MM.1S (cell line): Measurements from ENCODE around the gene BRWD1.
A peak's percentile ranks its signal among the peaks of the same experiment; 100 is the strongest.

Source experiments
- DNase-seq: peaks from one replicate; pipeline ENCODE4 v3.0.0-alpha.2; 2015
- H2AFZ ChIP-seq: fragments of 300-600 bp; sonication (generic); 2 replicates; pipeline ENCODE4 v1.6.0; 2016; ENCODE audit warnings: antibody characterized with exemption, low read length
- H3F3A ChIP-seq: fragments of 300-600 bp; sonication (generic); 2 replicates; pipeline ENCODE4 v1.6.1; 2016; ENCODE audit warnings: mild to moderate bottlenecking, antibody characterized with exemption, low read length, moderate library complexity, mixed read lengths; ENCODE audit not compliant: insufficient read depth
- H3K27ac ChIP-seq: fragments of 300-600 bp; sonication (generic); 2 replicates; pipeline ENCODE4 v1.5.1; 2016; ENCODE audit warnings: mild to moderate bottlenecking, low read length
- H3K27me3 ChIP-seq: fragments of 300-600 bp; sonication (generic); replicated peaks from 2 replicates; pipeline ENCODE4 v1.6.0; 2016; ENCODE audit warnings: low read length; ENCODE audit not compliant: insufficient read depth
- H3K36me3 ChIP-seq: fragments of 300-600 bp; sonication (generic); replicated peaks from 2 replicates; pipeline ENCODE4 v1.6.1; 2016; ENCODE audit warnings: mild to moderate bottlenecking, low read length, mixed read lengths; ENCODE audit not compliant: insufficient read depth
- H3K4me1 ChIP-seq: fragments of 300-600 bp; sonication (generic); 2 replicates; pipeline ENCODE4 v1.6.1; 2016; ENCODE audit warnings: low read length, mixed read lengths
- H3K4me2 ChIP-seq: fragments of 300-600 bp; sonication (generic); 2 replicates; pipeline ENCODE4 v1.6.0; 2016; ENCODE audit warnings: low read depth, low read length
- H3K4me3 ChIP-seq: fragments of 300-600 bp; sonication (generic); 2 replicates; pipeline ENCODE4 v1.5.1; 2016; ENCODE audit warnings: low read length, mixed read lengths
- H3K79me2 ChIP-seq: fragments of 300-600 bp; sonication (generic); 2 replicates; pipeline ENCODE4 v1.6.1; 2016; ENCODE audit warnings: mixed run types, low read length, mixed read lengths
- H3K9ac ChIP-seq: fragments of 300-600 bp; sonication (generic); 2 replicates; pipeline ENCODE4 v1.6.1; 2016; ENCODE audit warnings: low read length, mixed read lengths
- H3K9me2 ChIP-seq: fragments of 300-600 bp; sonication (generic); replicated peaks from 2 replicates; pipeline ENCODE4 v1.6.1; 2016; ENCODE audit warnings: mild to moderate bottlenecking, low read length, mixed read lengths; ENCODE audit not compliant: insufficient read depth
- H3K9me3 ChIP-seq: fragments of 300-600 bp; sonication (generic); replicated peaks from 2 replicates; pipeline ENCODE4 v1.6.1; 2016; ENCODE audit warnings: mild to moderate bottlenecking, low read length, mixed read lengths; ENCODE audit not compliant: insufficient read depth
- H4K20me1 ChIP-seq: fragments of 300-600 bp; sonication (generic); 2 replicates; pipeline ENCODE4 v1.6.1; 2016; ENCODE audit warnings: mild to moderate bottlenecking, low read length, moderate library complexity, mixed read lengths; ENCODE audit not compliant: insufficient read depth
- EZH2 ChIP-seq: fragments of 300-600 bp; sonication (generic); optimal IDR thresholded peaks from 2 replicates; pipeline ENCODE3; 2017; ENCODE audit warnings: low read depth, mild to moderate bottlenecking, antibody characterized with exemption, low read length, mixed read lengths
- EZH2phosphoT487 ChIP-seq: fragments of 300-600 bp; sonication (generic); IDR thresholded peaks from 2 replicates; pipeline ENCODE4 v1.6.1; 2018; ENCODE audit warnings: antibody characterized with exemption, low read length
- TF ChIP-seq, protein P1 (sequence below): fragments of 300-600 bp; sonication (generic); IDR thresholded peaks from 2 replicates; pipeline ENCODE4 v1.5.1; 2016; ENCODE audit warnings: antibody characterized with exemption, low read length, mixed read lengths

Gene BRWD1

GRCh38 chr21:39189857-39190604 is 123.4 kb downstream of the BRWD1 start:
- TF ChIP-seq EZH2phosphoT487 = no peak
- TF ChIP-seq, protein P1, sequence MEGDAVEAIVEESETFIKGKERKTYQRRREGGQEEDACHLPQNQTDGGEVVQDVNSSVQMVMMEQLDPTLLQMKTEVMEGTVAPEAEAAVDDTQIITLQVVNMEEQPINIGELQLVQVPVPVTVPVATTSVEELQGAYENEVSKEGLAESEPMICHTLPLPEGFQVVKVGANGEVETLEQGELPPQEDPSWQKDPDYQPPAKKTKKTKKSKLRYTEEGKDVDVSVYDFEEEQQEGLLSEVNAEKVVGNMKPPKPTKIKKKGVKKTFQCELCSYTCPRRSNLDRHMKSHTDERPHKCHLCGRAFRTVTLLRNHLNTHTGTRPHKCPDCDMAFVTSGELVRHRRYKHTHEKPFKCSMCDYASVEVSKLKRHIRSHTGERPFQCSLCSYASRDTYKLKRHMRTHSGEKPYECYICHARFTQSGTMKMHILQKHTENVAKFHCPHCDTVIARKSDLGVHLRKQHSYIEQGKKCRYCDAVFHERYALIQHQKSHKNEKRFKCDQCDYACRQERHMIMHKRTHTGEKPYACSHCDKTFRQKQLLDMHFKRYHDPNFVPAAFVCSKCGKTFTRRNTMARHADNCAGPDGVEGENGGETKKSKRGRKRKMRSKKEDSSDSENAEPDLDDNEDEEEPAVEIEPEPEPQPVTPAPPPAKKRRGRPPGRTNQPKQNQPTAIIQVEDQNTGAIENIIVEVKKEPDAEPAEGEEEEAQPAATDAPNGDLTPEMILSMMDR = no peak
- no peak for TF ChIP-seq EZH2
- Histone ChIP-seq H3K79me2 (no peaks in the 10 kb centered on the region), H2AFZ (no peak overlapping the region), H3K27me3 (no peaks in the 10 kb centered on the region), H3K4me1 (peaks cover 11% of the 10 kb centered on the region; the same call in 1 of the 2 replicates), H3K4me3 (no peak overlapping the region), H3K36me3 (peaks cover 7% of the 10 kb centered on the region; the same call in 1 of the 2 replicates), H3K9ac (no peak overlapping the region), H3K9me3 (no peaks in the 10 kb centered on the region), H4K20me1 (no peaks in the 10 kb centered on the region), H3K27ac (no peak overlapping the region), H3K4me2 (no peak overlapping the region), H3K9me2 (no peaks in the 10 kb centered on the region), H3F3A (peaks cover 20% of the 10 kb centered on the region; the same call in 1 of the 2 replicates)
- no peak for DNase-seq

DNA sequence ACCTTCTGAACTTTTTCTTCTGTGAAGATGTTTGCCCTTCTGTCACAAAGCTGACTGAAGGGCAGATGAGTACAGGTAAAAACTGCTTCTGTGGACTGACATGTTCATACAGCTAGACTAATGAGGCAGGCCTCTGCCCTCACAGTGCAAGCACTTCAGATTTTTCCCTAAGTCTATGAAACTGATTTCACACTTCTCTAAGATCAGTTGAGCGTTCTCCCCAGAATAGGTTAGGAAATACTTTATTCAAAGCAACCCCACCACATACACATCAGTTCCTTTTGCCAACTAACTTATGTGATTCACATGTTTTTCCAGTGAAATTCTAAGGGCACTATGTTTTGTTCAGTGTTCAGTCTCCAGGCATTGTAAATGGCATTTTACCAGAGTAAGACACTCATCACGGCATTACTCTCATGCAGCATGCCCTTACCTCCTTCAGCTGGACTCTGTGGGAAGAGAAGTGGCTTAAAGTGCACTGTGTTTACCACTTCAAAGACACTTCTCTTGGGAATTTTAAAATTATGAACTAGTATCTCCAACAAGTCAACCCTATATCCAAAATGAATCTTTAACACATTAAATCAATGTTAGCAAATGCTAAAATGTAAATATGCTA is 124.8 kb downstream of the BRWD1 start:
- no peak overlapping the region for H3K4me2 ChIP-seq
- no peaks in the 10 kb centered on the region for H3K9me2 ChIP-seq
- no peaks in the 10 kb centered on the region for H3K27me3 ChIP-seq
- H3K4me1 ChIP-seq = peaks cover 20% of the 10 kb centered on the region
- no peak overlapping the region for H3K9ac ChIP-seq
- H3K27ac ChIP-seq = no peak overlapping the region
- peaks cover 33% of the 10 kb centered on the region for H3F3A ChIP-seq
- H2AFZ ChIP-seq = no peak overlapping the region
- no peaks in the 10 kb centered on the region for H3K79me2 ChIP-seq
- no peaks in the 10 kb centered on the region for H4K20me1 ChIP-seq
- 0 out of 2 replicates have a peak, but pooled peaks cover 5% of the 10 kb centered on the region for H3K36me3 ChIP-seq
- H3K4me3 ChIP-seq = no peak overlapping the region
- TF ChIP-seq, protein P1 = no peak
- no peak for TF ChIP-seq EZH2
- no peak for TF ChIP-seq EZH2phosphoT487
- no peaks in the 10 kb centered on the region for H3K9me3 ChIP-seq
- DNase-seq = no peak

GRCh38 chr21:39187141-39187540 is 126.3 kb downstream of the BRWD1 start:
- Histone ChIP-seq H3K9me2 (no peaks in the 10 kb centered on the region), H2AFZ (no peak overlapping the region), H3K4me3 (no peak overlapping the region), H3K79me2 (peaks cover 10% of the 10 kb centered on the region), H3K36me3 (no peaks in the 10 kb centered on the region), H3K27ac (no peak overlapping the region), H3K9me3 (no peaks in the 10 kb centered on the region), H3K9ac (no peak overlapping the region), H3K27me3 (no peaks in the 10 kb centered on the region), H3K4me2 (no peak overlapping the region), H3F3A (peaks cover 36% of the 10 kb centered on the region), H4K20me1 (no peaks in the 10 kb centered on the region), H3K4me1 (peaks cover 23% of the 10 kb centered on the region)
- no peak for TF ChIP-seq EZH2
- no peak for TF ChIP-seq EZH2phosphoT487
- TF ChIP-seq, protein P1 = no peak
- peak; percentile 25 for DNase-seq
